GM19238 (cell line): ENCODE data around the gene DEFB125.

Source experiments
- DNase-seq: peaks from one replicate; pipeline ENCODE4 v3.0.0; 2011; ENCODE audit warnings: low spot score; ENCODE audit not compliant: insufficient read length

DEFB125 gene

DNA sequence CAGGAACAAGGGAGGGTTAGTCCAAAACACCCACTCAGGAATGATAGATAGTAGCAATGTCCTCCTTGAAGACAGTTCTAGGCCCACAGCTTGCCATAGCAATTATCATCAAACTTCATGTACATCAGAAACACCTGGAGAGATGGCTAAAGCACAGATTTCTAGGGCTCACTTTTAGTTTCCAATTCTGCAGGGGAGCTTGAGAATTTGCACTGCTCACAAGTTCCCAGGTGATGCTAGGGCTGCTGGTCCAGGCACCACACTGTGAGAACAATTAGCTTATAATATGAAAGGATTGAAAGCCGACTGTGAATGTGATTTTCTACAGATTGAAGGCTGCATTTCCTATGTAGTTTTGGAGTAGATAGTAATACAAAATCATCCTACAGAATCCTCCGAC, 58.4 kb downstream of the DEFB125 start:
- no peak for DNase-seq
